HG03175 (cell line): Measurements from ENCODE around the gene POT1.

Experiments
- ATAC-seq: cut with Tn5 transposase; IDR thresholded peaks from one replicate; pipeline ENCODE4 v1.9.1; 2021; ENCODE audit warnings: mild to moderate bottlenecking, moderate library complexity; ENCODE audit not compliant: unreplicated experiment

Gene POT1

DNA sequence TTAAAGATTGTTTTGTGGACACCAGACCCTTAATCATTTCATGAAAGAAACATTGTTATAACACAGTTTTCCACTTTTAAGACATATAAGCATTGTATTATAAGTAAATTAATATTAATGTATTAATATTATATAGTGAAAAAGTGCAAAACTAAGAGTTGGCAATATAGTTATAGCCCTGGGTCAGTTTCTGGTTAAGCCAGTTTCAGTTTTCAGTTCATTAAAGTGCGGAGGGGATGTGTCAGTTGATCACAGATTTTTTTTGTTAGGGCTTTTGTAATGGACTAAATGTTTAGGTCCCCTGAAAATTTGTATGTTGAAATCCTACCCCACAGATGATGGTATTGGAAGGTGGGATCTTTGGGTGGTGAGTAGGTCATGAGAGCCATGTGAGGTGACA, 118.3 kb downstream of the POT1 start:
- ATAC-seq = no peak

DNA sequence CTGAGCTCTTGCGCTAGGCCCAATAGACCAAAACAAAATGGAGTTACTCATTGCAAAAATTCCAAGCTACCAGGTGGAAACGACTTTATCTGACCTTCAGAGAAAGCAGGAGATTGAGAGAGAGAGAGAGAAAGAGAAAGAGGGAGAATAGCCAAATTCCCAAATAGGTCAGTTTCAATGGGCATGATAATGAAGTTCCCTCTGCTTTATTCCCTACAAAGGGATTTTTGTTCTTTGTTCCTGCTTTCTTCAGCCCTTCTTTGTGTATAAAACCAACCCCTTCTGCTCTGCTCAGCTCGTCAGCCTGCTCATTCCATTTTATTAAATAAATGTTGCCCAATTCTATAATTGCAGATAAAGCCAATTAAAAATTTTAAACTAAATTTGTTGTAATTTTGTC, 119.0 kb downstream of the POT1 start:
- no peak for ATAC-seq

DNA sequence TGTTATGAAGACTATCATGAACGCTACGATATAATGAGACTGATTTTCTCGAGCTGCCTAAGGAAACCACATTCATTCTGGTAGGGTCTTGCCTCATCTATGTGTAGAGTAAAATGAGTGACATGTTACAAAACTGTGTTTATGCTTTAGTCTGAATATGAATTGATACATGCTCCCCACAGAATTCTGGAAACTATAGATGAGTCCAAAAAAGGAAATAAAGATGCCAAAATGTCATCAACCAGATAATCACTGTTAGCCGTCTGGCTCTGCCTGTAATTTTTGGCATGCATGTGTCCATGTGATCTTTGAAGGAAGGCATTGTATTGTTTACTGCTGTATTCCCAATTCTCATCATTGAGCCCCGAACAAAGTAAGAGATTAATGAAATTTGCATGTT, 121.4 kb downstream of the POT1 start:
- ATAC-seq = no peak

DNA sequence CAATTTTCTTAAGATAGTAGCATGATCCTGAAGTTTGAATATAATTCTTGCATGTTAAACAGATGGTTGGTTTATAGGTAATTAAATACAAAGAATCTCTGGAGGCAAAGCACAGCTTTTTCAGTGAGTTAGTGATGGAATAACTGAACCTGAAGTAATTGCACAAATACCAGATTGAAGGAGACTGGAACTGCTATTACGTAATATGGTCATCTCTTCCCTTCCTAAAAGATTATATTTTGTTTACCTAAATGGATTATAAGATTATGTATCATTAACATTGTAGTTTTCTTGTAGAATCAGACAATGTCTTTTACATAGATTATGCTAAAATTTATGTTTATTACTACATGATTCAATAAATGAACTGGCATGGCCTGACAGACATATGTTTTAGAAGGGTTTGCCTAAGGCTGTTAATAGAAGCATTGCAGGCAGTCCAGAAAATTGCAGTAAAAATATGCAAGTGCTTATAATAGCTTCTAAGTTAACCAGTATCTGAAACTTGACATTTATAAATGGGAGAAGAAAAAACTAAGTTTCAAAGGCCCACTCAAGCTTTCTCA, 128.2 kb downstream of the POT1 start:
- no peak for ATAC-seq

DNA sequence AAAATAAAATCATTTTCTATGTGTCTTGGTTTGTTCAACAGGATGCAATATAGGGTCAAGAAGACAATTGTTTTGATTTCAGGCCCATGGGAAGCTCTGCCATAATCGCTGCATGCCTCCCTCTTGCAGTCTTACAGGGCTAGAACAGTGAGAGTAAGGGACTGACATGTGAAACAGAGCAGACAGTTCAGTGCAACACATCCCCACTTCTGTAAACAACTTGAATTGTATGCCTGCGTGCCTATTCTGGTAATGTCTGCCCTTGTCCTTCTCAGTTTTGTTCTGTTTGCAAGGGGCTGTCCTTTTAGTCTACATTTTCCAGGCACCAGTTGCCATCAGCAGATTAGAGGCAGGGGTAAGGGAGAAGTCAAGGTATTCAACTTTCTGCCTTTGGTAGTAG, 129.2 kb downstream of the POT1 start:
- ATAC-seq = no peak

DNA sequence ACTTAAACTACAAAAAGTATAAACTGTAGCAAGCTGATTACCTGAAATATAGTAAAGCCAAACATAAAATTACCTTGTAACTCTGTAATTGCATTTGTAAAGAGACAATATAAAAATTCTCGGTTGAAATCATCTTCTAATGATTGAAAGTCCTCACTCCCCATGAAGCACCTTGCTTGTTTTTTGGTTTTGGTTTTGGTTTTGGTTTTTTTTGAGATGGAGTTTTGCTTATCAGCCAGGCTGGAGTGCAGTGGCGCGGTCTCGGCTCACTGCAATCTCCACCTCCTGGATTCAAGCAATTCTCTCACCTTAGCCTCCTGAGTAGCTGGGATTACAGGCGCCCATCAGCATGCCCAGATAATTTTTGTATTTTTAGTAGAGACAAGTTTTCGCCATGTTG, 130.2 kb downstream of the POT1 start:
- ATAC-seq = no peak

DNA sequence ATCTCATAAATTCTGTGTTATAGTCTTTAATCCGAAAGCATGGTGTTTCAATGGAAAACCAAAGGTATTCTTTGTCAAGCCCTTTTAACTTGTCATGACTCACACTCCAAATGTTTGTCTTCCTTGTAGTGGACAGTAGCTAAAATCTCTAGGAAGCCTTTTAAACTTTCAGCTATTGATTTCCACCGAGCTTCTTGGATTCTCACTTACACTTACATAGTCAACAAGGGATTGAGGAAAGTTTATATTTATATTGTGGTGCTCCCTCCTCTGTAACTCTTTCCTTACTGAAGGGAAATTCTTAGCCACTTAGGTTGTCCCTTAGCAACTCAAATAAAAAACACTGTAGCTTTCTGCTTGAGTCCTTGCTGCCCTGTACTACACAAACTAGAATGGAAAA, 132.9 kb downstream of the POT1 start:
- ATAC-seq = no peak

DNA sequence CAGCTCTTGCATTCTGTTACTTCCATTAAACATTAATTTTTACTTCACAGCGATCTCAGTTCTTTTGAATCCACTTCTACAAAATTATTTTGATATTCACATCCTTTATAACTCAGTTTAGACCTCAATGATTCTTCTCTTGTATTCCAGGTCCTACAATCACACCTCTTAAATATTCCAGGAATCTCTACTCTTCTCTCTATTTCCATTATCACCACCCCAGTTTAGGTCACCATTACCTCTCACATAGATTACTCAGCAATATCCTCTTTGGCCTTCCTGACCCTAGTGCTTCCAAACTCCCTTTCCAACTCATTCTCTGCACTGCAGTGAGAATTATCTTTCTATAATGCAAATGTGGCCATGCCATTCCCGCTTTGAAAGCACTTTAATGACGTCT, 136.9 kb downstream of the POT1 start:
- no peak for ATAC-seq

DNA sequence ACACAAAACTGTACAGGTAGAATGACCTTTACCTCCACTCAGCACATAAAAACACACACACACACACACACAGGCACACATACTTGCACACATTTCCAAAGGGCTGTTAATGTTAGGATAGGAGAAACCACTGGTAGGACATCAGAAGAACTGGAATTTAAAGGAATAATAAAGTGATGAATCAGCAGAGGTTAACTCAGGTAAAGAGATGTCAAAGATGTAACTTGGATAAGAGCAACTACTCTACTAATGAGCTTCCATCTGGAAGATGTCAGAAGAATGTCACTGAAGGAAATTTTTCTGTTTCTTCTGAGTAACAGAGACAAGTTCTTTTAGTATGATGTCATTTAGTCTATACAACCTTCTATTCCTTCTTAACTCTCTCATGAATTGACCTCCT, 137.6 kb downstream of the POT1 start:
- ATAC-seq = no peak

DNA sequence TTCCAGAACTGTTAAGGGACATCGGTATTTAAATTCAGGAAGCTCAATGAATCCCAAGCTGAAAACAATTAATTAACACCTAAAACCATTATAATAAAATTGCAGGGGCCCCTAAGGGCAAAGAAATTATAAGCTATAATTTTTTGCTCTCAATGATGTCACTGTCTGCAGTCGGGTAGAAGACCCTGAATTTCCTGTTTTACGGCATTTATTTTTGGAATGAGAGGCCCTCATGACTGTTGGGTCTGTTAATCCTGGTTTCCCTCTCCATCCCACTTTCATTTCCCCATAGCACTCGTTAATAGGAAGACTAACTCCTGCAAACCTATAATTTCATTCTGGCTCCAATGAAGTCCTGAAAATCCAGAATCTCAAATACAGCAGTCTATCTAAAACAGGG, 138.2 kb downstream of the POT1 start:
- no peak for ATAC-seq

DNA sequence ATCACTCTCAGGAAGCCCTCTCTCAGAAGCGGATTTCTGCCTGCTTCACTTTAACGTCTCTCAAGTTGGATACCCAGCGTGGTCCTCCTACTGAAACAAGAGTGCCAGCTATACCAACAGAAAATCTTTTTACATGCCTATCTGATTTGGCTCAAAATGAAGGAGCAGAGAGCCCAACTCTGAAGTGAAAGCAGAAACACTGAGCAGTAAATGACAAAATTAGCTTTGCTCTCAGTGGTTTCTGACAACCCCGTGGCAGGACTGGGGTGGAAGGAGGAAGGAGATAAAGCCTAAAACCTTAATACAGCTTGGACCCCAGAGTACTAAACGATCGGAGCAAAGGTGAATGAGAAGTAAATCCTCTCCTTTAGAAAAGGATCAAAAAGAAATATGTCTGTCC, 139.0 kb downstream of the POT1 start:
- ATAC-seq = no peak

DNA sequence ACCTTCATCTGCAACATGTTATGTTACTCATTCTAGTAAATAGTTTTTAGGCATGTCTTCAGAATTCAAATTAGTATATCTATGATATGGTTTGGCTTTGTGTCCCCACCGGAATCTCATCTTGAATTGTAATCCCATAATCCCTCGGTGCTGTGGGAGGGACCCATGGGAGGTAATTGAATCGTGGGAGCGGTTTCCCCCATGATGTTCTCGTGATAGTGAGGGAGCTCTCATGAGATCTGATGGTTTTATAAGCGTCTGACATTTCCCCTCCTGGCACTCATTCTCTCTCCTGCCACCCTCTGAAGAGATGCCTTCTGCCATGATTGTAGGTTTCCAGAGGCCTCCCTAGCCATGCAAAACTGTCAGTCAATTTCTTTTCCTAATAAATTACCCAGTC, 143.6 kb downstream of the POT1 start:
- ATAC-seq = no peak

DNA sequence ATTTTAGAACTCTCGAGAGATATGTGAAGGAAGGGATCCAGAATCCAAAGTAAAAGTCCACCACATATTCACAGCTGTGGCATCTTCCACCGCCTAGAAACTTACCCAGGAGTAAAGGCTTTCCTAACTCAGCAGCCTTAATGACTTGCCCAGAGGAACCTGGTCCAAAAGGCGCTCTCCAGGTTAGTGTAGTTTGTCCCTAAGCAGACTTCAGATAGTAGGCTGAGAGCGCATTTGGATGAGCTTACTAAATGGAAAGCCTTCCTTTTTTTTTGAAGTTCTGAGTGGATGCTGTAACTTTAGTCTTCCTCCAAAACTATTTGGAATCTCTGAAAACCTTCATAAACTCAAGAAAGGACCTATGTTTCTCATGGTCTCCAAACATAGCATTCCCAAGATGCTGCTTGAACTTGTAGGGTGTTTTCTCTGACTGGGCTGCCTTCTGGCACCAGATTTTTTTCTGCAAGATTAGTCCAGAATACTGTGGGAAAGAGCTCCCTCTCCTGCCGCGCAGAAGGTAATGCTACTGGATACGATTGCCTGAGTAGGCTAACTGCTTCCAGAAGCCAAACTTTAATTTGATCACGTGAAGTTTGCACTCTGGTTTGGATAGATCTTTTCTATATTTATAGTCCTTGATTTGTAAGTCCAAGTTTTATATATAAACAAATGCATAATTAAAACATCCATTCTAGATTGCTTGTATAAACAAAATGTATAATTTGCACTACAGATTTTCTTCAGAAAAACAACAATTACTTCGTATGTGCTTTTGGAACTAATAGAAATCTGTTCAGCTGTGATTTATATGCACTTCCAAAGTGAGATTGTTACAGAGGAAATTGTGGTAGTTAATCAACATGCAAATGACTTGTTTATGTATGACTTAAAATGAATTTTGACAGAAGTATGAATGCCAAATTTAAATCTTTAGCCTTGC, 144.5 kb downstream of the POT1 start:
- peak; percentile 85 for ATAC-seq

DNA sequence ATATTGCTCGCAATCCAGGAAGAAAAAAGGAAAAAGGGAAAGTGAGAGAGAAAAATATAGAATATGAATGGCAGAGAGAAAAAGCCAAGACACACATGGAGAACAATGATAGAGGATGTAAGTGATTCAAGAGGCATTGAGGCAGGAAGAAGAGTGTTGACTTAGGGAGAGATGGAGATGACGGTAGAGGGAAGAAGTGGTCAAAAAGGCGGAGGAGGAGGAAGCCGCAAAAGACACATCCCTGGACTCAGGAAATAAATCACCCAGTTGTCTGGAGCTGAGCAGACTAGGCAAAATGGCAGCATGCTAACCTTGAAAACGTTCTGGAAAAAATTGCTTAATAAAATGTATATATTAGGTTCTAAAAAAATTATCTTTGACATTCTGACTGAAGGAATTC, 146.4 kb downstream of the POT1 start:
- ATAC-seq = no peak

DNA sequence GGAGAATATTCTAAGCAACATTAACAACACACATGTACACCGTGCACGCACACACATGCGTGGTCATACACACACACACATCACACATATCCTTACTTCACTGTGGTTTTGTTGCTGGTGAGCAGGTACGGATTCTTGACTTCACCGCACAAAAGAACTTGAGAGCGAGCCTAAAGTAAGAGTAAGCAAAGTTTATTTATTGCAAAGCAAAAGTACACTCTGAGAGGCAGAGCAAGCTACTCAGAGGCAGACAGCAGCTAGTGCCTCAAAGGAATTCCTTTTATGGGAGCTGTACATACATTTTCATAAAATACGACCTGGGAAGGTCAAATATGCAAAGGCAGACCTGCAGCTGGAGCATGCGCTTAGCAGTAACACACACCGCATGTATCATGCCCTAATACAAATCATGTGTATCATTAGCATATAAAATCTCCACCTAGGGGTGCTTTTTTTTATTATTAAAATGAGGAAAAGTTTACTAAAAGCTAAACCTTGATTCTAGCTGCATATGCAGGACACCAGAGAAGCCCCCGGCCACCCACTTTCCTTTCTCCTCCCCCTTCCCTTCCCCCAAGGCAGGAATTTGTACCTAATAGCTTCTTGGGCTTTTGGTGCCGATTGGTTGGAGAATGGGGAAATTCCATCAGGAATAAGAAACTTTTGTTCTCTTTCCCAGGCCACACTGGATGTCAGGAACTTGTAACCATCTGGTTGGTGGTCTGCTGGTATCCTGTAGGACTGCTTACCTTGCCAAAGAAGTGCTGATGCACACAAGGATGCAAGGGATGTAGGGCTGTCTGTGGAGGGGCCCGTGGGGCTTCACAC, 147.5 kb downstream of the POT1 start:
- ATAC-seq = no peak

DNA sequence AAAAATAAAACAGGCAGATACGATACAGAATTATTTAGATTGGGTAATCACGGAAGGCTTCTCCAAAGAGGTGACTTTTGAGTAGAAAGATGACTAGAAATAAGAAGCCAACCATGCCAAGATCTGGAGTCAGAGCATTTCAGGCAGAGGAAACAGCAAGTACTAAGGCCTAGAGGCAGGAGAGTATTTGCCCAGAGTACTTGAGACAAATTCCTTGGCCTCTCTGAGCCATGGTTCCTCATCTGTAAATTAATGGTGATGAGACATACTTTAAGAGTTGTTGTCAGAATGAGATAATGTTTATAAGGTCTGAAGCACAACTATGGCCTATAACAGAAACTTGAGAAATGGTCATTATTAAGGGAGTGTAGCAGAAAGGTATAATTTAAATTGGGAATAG, 148.2 kb downstream of the POT1 start:
- ATAC-seq = no peak

DNA sequence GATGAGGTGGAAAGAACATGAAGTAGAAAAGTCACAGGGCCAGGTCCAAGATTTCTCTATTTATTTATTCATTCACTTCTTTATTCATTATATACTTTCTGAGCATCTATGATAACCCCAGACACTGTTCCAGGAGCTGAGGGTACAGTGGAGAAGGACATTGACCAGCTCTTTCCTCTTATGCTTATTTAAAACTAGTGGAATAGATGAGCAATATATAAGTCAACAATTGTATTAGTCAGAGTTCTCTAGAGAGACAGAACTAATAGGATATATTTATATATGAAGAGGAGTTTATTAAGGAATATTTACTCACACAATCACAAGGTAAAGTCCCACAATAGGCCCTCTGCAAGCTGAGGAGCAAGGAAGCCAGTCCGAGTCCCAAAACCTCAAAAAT, 149.0 kb downstream of the POT1 start:
- ATAC-seq = no peak

DNA sequence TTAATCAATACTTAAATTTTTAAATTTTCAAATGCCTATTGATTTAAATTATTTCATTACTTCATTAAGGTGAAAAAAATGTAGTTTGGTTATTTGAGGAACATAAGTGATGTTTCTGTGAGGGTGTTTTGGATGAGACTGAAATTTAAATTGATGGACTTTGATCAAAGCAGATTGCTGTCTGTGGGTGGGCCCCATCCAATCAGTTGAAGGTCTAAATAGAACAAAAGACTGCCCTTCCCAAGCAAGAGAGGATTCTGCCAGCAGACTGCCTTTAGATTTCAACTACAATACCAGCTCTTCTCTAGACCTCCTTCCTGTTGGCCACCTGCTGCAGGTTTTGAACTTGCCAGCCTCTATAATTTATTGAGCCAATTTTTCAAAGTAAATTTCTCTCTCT, 149.6 kb downstream of the POT1 start:
- no peak for ATAC-seq

DNA sequence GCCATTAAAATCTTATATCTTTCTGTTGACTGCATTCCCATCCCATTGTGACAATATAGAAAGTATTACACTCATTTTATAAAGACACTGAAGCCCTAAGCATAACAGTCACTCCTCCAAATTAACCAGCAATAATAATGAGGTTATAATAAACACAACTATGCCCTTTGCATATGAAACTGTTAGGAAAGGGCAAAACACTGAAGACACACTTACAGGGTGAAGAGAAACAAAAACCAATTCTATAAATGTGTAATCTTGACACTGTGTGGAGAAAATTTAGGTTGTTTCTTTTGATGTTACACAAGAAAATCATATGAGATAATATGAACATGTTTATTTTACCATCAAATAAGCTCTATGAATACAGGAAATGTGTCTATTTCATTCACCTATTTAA, 150.0 kb downstream of the POT1 start:
- no peak for ATAC-seq

DNA sequence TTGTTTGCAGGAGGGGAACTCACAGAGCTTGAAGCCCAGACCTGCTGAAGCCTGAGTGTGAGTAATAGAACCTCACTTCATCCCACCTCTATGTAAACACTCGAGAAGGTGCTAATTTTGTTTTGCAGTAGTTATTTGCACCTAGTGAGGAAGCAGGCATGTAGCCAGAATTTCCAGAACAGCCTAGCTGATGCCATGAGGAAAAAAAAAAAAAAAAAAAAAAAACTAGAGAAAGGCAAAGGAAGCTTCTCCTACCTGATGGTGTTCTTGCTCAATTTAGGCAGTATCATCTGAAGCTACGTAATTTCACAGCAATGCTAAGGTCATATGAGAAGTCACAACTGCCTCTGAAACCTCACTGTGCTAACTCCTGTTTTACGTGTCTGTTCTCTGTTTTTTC, 150.4 kb downstream of the POT1 start:
- ATAC-seq = no peak

DNA sequence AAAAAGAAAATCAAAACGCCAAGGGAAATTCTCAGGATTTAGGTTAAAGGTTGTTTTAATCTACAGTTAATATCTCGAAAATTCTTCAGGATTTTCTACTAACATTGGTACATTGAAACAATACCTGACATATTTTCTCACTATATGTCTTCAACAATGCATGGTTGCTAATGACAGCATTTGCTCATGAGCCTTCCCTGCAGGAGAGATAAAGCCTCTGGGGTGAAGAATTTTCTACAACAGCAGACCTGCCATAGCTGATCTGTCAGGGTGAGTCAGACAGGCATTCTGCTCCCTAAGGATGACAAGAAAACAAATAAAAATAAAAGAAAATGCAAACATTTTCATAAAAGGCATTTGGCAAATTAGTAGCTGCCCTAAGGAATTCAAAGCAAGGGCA, 152.4 kb downstream of the POT1 start:
- no peak for ATAC-seq

DNA sequence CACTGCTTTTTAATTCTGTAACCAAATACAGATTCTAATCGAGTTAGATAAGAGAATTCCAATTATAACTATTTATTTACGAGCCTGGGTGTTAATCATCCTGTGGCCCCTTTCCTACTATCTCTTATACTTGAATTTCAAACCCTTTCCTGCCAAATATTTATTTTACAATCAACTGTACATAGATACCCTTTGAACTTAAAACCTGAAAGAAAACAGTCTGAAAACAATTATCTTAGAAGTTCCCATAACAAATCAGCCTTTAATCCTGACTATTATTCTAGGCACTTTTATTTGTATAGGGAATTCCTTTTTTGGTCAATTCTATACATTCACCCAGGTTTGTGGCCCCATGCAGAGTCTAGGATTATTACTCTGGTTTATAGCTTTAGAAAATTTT, 153.5 kb downstream of the POT1 start:
- ATAC-seq = no peak
